ENCODE measurements around the gene D2HGDH.
"Not testable (repeated sequence)": the region's sequence is repeated elsewhere in the genome, so short reads cannot be mapped to it uniquely, and the experiment has no call there.

Gene D2HGDH

DNA sequence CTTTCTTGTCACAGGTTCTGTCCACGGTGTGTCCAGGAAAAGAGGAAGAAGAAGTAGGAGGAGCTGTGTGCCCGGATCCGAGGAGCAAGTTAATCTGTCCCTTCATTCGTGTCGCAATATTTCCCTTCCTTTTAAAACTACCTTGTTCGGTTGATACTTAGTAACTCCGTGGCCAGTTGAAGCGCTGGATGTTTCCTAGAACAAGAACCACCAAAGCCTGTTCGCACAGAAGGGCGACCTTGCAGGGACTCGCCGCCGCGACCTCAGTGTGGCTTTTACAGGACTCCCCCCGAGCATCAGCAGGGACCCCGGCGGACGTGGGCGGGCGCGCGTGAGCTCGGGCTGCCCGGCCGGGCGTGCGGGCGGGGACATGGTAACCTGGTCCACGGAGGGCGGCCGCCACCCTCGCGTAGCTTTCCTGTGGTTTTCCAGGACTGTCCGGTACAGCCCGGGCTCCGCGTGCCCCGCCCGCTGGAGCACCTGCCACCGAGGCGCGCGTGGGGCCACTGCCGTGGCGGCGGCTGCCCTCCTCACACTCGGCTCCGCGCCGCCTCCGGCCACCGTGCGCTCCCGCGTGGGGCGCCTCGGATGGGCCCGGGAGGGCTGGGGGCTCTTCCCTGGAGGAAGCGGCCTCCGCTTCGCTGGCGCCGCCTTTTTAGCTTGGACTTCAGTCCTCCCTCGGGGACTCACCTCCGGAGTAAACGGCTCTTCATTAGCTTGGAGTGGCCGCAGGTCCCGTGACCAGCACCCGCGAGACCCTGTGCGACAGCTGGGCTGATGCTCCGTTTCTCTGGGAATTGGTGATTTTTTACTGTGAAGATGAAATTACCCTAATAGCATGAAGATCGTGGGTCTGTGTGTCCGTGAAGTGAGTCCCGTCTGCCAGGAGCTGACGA, 9.2 kb upstream of the D2HGDH start:
- DNase-seq (ENCODE audit: low spot score), result no peak

DNA sequence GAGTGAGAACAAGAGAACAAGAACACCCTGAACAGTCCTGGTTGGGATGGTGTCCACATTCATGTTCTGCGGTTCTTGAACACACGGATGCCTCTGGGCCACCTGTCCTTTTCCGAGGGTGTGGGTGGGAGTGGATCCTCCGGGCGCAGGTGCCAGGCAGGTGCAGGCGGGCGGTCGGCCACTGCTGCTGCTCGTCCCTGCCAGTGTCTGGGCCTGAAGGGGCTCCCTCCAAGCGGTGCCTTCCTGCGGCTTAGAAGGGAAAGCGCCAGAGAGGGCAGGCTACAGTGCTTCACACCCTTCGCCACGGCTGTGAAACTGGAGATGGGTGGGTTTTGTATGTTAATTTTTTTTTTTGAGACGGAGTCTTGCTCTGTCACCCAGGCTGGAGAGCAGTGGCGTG, 8.0 kb upstream of the D2HGDH start:
- DNase-seq (ENCODE audit: low spot score), result no peak

DNA sequence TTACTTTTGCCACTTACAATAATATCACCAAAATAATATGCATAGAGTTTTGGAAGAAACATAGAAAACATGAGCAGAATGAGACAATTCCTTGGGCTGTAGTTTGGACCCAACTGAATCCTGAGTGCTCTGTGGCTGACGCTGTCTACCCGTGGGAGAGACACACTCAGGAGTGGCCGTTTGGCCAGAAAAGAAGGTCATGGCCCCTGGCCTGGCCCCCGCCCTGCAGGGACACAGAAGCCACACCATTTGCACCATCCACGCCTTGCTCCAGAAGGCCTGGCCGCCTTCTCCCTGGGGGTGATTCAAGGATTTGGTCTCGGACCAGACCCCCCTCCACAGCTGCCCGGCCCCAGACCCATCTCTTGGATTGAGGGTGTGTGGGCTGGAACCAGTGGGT, 6.4 kb upstream of the D2HGDH start:
- no peak for DNase-seq (ENCODE audit: low spot score)

DNA sequence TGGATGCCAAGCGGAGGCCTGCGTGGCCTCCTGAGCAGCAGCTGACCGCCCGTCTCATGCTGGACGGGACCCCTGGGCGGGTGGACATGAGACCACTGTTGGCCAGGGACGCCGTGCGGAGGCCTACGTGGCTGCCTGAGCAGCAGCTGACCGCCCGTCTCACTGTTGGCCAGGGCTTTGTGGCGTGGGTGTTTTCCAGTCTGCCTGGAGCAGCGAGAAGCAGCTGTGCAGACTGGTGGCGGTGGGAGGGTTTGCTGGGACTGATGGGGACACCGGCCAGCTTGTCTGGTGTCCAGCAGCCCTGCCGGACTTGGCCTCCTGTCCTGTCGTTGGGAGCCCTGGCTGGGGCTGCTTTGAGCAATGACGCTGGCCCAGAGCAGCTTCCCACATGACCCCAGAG, 5.8 kb upstream of the D2HGDH start:
- peak; percentile 64 for DNase-seq (ENCODE audit: low spot score)

DNA sequence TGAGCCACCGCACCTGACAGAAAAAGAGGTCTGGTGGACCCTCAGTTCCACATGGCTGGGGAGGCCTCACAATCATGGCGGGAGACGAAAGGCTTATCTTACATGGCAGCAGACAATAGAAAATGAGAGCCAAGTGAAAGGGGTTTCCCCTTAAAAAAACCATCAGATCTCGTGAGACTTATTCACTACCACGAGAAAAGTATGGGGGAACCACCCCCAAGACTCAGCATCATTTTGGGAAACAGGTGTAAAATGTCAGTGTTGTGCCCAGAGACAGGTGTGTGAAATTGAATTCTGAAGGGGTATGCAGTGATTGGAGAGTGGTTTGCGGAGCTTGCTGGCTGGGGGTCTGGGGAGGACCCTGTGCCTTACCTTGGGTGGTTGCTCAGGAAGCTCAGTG, 4.6 kb upstream of the D2HGDH start:
- DNase-seq (ENCODE audit: low spot score), result no peak

DNA sequence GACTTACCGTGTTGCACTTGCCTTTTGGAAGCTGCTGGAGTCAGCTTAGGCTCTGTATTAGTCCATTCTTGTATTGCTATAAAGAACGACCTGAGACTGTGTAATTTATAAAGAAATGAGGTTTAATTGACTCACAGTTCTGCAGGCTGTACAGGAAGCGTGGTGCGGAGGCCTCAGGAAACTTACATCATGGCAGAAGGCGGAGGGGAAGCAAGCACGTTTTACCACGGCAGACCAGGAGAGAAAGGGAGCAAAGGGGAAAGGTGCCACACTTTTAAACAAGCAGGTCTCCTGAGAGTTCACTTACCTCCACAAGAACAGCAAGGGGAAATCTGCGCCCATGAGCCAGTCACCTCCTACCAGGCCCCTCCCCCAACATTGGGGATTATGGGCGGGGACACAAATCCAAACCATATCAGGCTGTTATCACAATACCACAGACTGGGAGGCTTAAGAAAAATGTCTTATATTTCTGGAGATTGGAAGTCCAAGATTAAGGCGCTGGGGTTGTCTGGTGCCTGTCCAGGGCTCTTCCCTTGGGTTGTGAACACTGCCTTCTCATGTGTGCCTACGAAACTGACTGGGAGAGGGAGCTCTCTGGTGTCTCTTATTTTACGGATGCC, 3.6 kb upstream of the D2HGDH start:
- no peak for DNase-seq (ENCODE audit: low spot score)

DNA sequence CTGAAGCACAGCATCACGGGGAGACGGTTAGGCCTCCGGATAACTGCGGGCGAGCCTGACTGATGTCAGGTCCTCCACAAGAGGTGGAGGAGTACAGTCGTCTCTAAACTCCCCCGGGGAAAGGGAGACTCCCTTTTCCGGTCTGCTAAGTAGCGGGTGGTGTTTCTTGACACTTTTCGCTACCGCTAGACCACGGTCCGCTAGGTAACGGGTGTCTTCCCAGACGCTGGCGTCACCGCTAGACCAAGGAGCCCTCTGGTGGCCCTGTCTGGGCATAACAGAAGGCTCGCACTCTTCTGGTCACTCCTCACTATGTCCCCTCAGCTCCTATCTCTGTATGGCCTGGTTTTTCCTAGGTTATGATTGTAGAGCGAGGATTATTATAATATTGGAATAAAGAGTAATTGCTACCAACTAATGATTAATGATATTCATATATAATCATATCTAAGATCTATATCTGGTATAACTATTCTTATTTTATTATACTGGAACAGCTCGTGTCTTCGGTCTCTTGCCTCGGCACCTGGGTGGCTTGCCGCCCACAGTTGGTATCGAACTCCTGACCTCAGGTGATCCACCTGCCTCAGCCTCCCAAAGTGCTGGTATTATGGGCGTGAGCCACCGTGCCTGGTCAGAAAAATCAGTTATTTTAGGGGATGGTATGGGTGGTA, 1.8 kb upstream of the D2HGDH start:
- DNase-seq (ENCODE audit: low spot score), result not testable (repeated sequence)

DNA sequence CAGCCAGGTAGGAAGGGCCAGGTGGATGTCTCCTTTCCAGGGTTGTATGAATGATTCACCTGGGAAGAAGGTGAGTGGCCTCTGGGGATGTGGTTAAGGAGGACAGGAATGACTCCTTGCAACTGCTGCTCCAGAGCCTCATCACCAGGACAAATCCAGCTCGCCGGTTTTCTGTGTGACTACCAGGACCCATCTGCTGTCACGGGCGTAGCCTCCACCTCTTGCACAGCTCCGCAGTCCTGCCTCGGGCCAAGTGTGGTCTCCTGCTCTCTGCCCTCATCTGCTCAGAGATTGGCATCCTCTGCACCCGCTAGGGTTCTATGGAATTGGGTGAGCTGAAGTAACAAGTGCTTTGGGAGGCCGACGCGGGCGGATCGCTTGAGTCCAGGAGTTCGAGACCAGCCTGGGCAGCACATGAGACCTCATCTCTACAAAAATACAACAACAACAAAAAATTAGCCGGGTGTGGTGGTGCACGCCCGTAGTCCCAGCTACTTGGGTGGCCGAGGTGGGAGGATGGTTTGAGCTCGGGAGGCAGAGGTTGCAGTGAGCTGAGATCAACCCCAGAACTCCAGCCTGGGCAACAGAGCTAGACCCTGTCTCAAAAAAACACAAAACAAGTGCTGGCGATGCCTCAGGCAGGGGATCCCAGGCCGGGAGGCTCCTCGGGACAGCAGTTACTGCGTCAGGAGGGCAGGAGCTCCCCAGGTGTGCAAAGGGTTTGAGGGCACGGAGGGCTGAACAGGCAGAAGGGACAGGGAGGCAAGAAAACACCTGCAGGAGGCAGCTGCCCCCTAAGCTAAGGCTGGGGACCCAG, 831 bp upstream of the D2HGDH start:
- no peak for DNase-seq (ENCODE audit: low spot score)

DNA sequence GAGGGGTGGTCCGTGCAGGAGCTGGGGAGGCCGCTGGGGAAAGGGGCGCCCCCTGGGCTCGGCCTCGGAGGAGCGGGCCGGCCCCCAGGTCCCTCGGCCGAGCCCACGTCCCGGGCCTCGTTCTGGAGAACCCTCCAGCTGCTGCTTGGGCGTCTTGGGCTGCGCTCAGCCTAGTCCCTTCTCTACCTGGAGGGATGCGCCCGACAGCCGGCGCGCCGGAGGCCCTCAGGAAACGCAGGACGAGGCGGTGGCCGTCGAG, 293 bp upstream of the D2HGDH start:
- DNase-seq (ENCODE audit: low spot score), result no peak

DNA sequence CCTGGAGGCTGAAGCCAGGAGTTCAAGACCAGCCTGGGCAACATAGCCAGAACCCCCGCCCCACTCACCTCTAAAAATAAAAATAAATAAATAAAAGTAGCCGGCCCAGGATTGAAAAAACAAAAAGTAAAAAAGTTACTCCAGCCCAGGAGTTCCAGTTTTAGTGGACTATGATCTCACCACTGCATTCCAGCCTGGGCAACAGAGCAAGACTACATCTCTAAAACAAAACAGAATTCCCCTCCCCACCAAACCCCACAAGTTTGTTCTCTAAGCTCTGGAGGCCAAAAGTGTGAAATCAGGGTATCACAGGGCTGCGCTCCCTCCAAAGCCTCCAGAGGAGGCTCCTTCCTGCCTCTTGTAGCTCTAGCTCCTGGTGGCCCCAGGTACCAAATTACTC, 1.7 kb downstream of the D2HGDH start:
- DNase-seq (ENCODE audit: low spot score), result no peak

DNA sequence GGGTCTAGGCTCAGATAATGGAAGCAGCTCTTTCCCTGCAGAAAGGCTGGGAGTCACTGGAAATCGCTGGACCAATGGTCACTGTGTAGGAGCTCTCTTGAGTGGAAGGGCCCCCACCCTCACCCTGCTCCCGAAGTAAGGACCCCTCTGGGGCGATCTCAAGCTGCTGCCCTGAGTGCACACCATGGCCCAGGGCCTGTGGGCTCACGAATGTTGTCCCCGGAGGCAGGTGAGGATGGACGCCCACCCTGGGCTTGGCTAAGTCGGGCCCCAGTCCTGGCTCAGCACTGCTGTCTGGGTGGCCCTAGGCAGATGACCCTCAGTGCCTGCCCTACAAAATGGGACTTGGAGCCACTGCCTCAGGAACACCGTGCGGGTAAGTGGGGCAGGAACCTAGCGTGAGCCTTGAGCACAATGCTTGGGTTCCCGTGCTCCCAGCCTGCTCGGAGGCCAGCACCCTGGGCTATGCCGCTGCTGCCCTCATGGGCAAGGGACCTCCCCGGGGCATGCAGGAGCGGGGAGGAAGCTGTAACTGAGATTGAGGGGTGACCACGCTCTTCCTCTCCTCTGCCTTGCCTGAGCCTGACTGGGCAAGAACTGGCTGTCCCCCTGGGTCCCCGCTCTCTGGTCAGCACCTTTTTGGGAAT, 3.7 kb downstream of the D2HGDH start:
- no peak for DNase-seq (ENCODE audit: low spot score)

DNA sequence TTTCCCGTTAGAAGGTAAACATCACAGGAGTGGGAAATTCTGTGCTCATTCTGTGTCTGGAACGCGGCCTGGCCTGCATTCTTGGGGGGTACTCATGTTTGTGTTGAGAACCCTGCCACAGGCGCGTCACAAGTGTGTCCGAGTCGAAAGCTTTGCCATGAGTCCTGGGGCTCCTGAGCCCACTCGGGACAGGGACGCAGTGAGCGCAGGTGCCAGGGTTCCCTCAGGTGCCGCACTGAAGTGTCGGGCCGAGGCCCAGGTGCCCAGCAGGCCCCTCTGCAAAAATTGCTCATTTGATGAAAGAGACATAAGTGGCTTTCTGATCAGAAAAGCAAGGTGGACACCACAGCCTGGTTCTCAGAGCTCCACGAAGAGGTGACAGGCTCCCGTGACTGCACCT, 4.7 kb downstream of the D2HGDH start:
- DNase-seq (ENCODE audit: low spot score), result no peak

DNA sequence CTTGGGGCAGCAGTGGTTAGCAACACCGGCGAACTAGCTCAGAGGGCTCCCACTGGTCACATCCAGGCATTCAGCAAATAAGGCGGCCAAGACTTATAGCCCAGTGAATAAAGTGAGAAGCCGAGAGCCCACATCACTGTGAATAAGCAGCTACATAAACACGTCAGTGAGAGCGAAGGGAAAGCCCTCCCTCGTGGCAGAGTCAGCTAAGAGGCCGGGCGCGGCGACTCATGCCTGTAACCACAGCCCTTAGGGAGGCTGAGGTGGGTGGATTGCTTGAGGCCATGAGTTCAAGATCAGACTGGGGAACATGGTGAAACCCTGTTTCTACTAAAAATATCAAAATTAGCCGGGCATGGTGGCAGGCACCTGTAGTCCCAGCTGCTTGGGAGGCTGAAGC, 5.2 kb downstream of the D2HGDH start:
- DNase-seq (ENCODE audit: low spot score), result no peak

DNA sequence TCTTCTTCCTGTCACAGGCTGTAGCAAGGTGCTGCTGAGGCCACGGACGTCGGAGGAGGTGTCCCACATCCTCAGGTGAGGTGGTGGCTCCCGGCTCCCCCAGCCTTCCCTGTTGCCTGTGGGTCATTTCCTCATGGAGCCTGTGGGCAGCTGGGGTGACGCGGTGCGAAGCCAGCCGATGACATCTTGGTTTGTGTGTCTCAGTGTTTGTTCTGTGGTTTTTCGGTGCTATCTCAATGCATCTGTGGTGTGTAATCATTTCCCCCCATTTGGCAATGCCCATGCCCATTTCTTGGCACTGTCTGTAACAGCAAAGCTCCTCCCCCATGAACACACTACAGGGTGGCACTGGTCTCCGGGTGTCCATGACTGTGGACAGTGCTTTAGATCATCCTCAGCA, 6.6 kb downstream of the D2HGDH start:
- DNase-seq (ENCODE audit: low spot score), result no peak

DNA sequence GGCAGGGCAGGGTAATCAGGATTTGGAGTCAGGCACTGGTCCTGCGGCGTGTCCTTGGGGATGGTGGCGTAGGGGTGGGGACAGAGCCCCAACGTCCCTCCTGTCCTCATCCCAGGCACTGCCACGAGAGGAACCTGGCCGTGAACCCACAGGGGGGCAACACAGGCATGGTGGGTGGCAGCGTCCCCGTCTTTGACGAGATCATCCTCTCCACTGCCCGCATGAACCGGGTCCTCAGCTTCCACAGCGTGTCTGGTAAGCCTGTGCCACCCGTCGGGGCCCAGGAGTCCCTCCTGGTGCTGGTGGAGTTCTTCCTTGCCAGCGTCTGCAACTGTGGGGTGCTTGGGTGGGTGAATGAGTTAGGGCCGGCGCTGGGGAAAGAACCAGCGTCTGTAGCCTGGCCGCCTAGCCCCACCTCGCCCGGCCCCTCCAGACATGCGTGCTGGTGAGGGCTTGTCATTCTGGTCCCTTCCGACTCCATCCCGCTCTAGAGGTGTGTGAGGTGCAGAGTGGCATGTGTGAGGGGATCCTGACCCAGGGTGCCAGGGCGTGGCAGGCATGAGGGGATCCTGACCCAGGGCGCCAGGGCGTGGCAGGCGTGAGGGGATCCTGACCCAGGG, 8.0 kb downstream of the D2HGDH start:
- no peak for DNase-seq (ENCODE audit: low spot score)

DNA sequence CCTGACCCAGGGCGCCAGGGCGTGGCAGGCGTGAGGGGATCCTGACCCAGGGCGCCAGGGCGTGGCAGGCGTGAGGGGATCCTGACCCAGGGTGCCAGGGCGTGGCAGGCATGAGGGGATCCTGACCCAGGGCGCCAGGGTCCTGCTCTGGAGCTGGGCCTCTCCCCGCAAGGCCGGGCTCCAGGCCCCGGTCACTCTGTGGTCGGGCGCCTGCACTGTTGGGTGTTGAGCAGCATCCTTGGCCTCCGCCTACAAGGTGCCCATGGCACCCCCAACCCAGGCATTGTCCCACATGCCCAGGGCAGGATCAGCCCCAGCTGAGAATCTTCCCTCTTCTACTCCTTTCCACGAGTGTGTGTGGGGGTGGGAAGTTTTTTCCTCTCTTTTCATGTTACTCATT, 8.6 kb downstream of the D2HGDH start:
- not testable (repeated sequence) for DNase-seq (ENCODE audit: low spot score)

DNA sequence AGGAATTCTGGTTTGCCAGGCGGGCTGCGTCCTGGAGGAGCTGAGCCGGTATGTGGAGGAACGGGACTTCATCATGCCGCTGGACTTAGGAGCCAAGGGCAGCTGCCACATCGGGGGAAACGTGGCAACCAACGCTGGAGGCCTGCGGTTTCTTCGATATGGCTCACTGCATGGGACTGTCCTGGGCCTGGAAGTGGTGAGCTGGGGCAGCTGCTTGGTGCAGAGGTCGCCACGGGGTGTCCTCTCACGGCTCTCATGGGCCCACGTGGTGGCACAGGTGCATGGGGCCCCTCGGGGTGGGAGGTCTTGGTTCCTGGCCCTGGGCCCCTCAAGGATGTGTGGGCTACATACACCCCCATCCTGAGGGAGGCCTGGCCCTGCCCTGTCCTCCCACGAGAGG, 9.2 kb downstream of the D2HGDH start:
- no peak for DNase-seq (ENCODE audit: low spot score)

DNA sequence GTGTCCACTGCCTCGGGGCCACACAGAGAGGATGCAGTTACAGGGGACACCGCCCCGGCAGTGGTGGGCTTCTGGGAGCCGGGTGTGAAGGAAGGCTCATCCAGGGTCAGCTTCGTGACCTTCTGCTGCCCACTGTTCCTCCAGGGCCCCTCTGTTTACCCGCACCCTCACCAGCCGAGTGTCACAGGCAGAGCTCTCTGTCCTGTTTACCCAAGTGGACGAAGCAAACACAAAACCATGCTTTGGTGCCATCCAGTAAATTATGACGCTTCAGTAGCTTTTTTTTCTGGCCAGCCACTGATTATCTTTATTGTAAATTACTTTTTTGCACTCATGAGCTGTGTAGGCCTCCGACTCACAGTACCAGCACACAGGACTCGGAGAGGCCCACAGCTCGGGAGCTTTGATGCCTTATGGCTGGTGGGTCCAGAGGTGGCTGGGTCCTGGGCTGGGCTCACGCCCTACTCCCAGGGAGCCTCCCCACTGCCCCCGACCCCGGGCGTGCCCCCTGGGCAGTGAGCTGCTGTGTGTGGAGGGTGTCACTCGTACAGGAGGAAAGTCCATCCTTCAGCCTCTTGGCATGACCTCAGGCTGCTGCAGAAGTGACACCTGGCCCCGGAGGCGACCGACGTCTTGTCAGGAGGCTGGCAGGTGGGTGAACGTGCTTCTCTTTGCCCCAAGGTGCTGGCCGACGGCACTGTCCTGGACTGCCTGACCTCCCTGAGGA, 9.8 kb downstream of the D2HGDH start:
- no peak for DNase-seq (ENCODE audit: low spot score)

DNA sequence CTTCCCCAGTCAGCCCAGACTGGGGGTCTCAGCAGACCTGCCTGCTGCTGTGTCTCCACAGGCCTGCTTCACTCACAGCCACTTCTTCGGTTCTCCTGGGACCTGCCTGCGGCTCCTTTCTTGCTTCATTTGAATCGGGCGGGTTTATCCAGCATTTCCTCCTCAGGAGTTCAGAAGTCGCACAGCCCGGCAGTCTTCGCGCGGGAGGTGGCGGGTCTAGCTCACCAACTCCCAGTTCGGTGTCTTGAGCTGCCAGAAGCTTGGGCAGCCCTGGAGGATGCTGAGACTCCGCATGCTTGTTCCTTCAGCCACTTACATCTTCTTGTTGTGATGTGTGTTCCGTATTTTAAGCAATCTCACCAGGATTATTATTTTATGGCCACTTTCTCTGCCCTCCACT, 10.8 kb downstream of the D2HGDH start:
- DNase-seq (ENCODE audit: low spot score), result no peak

DNA sequence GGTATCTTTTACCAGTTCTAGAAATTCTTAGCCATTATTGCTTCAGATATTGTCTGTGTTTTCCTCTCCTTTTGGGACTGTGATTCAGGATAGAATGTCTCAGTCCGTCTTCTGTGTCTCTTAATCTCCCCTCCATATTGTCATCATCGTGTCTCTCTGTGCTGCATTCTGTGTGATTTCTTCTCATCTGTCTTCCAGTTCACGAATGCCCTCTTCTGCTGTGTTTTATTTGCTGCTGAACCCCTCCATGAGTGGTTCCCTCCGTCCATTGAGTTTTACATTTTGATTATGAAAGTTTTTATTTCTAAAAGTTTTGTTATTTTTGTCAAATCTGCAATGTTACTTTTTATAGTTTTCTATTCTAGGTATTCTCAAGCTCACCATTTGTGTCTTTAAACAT, 11.7 kb downstream of the D2HGDH start:
- no peak for DNase-seq (ENCODE audit: low spot score)
